C1 segment of cervical spinal cord (tissue), 14 donors: ENCODE data around the gene GCSH.

Source experiments
- DNase-seq, 14 donors: peaks; one replicate each; lab custom pipeline; 2025; lab: John Stamatoyannopoulos, UW

GCSH gene

DNA sequence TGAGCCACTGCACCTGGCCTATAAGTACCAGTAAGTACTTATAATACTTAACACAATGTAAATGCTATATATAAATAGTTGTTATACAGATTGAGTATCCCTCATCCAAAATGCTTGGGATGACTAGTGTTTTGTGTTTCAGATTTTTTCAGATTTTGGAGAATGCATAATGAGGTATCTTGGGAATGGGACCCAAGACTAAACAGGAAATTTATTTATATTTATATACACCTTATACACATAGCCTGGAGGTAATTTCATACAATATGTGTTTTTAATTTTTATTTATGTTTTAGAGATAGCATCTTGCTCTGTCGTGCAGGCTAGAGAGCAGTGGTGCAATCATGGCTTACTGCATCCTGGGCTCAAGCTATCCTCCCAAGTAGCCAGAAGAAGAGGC lies 9.8 kb upstream of the GCSH start:
- no peak for DNase-seq

DNA sequence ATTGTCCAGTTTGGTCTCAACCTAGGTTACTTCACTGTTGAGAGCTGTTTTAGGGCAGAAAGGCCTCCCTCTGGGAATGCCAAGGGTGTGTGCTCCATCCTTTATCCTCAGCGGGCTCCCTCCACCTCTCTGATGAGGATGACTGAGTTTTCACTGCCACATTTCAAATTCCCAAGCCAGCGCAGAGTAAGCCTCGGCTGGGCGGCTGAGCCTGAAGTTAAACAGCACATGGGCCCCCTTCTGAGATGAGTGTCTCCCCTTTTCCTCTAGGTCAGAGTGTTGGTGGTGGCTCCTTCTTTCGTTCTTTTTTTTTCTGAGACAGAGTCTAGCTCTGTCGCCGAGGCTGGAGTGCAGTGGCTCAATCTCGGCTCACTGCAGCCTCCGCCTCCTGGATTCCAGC lies 5.5 kb upstream of the GCSH start:
- no peak for DNase-seq

DNA sequence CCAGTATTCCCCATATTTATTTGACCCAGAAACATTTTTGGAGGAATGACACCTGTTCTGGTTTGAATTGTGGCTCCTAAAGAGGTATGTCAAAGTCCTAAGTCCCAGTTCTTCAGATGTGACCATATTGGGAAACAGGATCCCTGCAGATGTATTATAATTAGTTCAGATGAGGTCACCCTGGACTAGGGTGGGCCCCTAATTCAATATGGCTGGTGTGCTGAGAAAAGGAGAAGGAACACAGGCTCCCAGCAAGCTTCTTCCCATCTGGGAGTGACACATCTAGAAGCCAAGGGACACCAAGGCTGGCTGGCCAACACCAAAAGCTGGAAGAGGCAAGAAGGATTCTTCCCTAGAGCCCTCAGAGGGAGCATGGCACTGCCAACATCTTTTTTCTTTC lies 3.8 kb upstream of the GCSH start:
- DNase-seq = no peak

DNA sequence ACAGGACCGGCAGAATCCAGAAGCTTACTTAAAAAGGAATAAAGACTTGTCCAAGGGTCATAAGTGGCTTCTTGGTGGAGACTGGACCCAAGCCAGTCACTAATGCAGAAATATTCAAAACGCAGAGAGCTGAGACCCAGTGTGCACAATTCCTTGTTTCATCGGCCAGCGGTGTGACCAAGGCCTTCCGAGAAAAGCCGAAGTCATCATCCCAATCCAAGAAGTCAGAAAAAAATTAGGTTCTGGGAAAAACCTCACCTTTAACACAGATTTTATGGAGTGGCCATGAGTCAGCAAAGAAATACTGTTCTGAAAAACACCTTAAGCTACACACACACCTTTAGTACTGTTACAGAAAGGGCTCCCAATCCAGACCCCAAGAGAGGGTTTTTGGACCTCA lies 1.0 kb upstream of the GCSH start:
- DNase-seq = no peak

DNA sequence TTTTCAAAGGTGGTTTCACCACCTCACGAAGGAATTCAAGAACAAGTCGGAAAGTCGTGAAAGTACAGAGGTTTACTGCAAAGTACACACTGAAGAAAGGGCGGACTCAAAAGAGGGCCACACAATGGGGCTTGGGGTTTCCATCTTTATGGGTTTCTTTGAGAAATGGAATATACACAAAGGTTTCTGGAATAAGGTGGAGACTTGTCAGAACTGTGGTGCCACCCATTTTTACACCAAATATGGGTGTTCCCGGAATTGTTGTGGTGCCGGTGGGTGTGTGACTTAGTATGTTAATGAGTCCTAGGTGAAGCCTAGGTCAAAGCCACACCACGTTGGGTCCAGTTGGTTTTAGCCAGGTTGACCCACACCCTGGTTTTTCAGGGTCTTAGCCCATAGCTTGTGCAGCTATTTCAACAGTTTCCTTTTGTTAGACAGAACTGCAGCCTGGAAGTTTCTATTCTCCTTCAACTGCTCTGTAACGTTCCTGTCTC lies 567 bp upstream of the GCSH start:
- no peak for DNase-seq

DNA sequence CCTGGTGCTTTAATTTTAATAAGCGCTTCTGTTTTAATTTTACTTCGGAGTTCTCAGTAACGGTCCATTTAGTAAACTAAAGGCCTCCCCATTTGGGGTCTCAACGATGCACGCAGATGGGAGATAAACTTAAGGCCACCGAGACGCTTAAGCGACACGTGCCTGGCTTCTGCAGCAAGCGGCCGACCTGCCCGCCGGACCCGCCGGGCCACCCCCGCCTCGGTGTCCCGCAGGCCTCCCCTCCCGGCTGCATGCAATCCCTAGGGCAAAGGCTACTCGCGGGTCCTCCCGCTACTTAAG lies 592 bp downstream of the GCSH start:
- DNase-seq = peak in 2 of 14 donors; percentile 57 to 65

DNA sequence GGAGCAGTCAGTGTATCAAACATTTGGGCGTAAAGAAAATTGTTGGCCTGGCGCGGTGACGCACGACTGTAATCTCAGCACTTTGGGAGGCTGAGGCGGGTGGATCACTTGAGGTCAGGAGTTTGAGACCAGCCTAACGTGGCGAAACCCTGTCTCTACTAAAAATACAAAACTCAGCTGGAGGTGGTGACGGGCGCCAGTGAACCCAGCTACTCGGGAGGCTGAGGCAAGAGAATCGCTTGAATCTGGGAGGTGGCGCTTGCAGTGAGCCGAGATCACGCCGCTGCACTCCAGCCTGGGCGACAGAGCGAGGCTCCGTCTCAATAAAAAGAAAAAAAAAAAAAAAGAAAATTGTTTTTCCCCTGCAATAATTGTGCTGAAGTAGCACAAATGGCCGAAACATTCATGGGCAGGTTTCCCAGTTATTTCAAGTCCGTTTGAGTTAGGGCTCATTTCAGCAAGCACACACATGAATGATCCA lies 1.4 kb downstream of the GCSH start:
- no peak for DNase-seq

DNA sequence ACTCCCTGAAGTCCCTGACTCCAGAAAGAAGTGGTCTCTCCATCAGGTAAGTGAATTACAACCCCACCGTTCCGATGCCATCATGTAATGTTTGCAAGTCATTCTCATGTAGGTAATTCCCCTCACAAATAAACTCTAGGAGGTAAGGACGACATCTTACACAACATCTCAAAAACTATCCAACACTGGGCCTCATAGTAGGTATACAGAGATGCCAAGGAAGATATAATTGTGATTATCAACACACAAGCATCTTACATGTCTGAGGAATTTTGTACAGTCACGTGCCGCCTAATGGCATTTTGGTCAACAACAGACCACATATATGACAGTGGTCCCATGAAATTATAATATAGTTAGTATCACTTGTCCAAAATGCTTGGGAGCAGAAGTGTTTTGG lies 7.4 kb downstream of the GCSH start:
- no peak for DNase-seq

DNA sequence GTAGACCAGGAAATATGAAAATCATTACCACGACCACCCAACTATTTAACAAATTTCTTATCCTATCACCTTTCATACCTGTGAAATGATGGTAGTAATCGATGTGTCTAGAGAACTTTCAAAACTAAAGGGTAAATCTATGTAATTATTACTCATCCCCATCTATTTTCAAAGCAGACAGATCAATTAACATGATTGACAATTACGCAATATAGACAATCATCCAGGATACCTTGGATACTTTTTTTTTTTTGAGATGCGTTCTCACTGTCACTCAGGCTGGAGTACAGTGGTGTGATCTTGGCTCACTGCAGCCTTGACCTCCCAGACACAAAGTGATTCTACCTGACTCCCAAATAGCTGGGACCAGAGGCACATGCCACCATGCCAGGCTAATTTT lies 15.2 kb downstream of the GCSH start:
- DNase-seq = no peak

DNA sequence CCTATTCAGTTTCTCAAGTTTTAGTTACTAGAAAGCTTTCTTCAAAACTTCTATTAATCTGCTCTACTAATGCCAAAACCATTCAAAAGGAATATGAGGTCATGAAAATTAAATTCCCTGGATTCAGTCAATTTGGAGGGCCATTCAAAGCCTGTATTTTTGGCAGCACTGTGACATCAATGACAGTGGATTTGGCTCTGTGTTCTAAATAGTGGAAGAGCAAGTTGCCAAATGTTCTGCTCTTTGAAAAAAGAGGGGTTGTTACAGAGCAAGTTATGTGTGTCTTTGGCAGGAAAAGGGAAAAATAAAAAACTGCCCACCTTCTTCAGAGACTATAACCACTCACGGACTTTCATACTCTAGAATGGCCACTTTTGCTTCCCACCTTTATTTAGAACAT lies 16.0 kb downstream of the GCSH start:
- peak in 1 of 14 donors; percentile 9 for DNase-seq

DNA sequence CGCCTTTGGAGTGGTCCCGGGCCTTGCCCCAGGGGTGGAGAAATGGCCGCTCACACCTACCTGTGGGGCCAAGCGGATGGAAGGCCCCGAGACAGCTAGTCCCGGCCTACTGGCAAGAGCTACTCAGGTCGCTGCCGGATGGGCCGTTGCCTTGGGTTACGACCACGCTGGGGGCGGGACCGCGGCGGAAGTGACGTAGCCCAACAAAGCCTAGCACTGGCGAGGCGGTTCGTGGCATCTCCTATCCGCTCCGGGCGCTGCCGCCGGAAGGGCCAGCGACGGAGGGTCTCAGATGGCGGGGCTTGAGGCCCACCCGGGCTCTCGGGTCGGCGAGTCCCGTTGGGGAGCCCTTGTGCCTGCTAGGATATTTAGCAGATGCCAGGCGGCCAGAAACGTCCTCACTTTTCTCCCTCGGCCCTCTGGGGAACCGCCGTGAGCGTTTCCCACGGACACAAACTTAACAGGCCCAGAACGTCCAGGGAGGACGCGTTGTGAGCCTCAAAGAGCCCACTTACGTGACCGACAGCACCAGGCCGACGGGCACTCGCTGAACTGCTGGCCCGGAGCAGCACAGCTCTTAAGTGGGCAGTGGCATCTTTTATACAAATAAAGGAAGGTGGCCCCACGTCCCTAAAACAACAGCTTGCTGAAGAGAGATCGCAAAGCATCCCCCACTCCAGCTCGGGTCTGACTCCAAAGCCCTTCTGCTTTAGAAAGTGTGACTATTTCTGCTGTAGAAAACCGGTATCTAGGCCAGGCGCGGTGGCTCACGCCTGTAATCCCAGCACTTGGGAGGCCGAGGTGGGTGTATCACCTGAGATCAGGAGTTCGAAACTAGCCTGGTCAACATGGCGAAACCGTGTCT lies 18.9 kb downstream of the GCSH start, which contains the start of gene C16orf46:
Gene C16orf46 (minus strand): TSS at position 163 of the 865 bp plus-strand sequence. CDS start 13,283 bp downstream, outside the sequence.
- DNase-seq = peak; percentile 87 to 100 (median 98)

DNA sequence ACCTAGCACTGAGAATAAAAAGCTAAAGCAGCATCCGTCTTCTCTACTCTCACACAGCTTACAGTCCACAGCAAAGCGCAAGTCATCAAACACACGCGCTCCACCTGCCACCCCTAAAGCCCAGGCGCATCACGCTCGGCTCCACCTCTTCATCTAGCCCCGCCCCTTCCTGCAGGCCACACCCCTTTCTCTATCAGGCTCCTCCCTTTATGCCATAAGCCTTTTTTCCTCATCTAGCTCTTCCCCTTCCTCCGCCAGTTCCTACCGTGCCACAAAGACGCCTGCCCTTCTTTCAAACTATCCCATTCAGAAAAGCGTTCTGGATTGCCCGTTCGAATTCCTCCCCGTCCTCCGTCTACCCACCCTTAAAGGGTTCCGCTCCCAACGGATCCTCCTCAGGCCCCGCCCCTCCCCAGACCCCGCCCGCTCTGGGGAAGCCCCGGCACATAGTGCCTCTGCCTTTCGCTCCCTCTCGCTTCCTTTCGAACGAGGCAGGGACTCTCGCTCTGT lies 19.6 kb downstream of the GCSH start:
- peak in 13 of 14 donors; percentile 87 to 100 (median 98) for DNase-seq

DNA sequence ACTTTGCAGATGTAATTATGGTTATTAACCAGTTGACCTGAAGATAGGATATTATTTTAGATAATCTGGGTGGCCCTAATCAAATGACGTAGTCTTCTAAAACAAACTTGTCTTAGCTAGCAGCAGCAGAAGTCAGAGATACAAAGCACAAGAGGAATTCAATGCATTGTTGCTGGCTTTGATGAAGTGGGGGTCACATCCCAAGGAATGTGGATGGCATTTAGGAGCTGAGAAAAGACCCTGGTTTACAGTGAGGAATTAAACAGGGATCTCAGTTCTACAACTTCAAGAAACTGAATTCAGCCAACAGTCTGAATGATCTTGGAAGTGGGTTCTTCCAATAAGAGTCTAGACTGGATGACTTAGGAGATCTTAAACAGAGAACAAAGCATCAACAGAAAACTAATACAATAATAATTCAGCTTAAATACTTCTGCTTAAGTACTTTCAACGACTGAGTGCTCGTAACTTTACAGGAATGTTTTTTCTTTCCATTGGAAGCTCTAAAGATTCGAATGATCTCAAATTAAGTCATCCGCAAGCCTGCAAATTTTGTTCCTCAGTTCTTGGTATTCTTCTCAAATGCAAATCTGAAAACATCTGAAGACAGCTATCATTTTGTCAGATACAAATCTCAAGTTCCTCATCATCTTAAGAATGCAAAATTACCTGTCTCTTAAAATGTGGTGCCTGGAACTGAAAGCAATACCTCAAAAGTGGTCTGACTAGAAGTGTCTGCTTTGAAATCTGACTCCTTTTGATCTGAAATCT lies 22.4 kb downstream of the GCSH start:
- DNase-seq = no peak

- DNase-seq = no peak
Observed at GRCh38 chr16:81071805-81072204, 24.4 kb downstream of the GCSH start.

- DNase-seq = no peak
Observed at GRCh38 chr16:81070979-81071378, 25.2 kb downstream of the GCSH start.

DNA sequence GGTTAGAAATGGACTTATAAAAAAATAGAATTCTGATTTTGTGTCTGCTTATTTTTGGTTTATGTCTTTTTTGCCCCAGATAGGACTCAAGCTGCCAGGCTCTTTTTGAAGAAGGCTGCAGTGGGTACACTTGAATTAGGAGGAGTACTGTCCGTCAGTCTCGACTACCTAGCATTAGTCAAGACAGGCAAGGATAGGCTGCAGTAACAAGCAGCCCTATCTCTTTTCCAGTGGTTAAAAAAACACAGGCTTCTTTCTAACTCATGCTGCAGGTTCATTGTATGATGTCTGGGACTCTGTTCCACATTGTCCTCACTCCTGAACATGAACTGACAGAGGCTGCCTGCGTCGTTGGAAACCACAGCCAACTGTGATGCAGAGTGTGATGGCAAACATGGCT lies 27.1 kb downstream of the GCSH start:
- no peak for DNase-seq

DNA sequence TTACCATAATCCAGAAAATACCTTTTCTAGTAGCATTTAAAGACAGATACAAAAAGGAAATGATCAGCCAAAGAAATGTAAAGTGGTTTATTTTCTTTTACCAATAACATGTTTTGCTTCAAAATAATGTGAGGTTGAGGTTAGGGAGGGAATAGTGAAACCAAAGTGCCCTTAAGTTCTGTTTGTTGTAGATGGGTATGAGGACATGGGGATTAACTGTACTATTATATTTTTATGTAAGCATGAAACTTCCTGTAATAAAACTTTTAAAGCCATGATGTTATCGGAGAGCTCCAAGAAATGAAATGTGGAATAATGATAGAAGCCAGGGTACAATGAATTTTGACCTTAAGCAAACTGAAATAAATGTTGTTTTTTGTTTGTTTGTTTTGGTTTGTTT lies 29.0 kb downstream of the GCSH start:
- DNase-seq = no peak

GRCh38 chr16:81066681-81067080 lies 29.5 kb downstream of the GCSH start:
- no peak for DNase-seq

GRCh38 chr16:81061871-81062608 lies 34.2 kb downstream of the GCSH start:
- no peak for DNase-seq

GRCh38 chr16:81061307-81061640 lies 34.9 kb downstream of the GCSH start:
- DNase-seq = peak in 1 of 14 donors; percentile 37

DNA sequence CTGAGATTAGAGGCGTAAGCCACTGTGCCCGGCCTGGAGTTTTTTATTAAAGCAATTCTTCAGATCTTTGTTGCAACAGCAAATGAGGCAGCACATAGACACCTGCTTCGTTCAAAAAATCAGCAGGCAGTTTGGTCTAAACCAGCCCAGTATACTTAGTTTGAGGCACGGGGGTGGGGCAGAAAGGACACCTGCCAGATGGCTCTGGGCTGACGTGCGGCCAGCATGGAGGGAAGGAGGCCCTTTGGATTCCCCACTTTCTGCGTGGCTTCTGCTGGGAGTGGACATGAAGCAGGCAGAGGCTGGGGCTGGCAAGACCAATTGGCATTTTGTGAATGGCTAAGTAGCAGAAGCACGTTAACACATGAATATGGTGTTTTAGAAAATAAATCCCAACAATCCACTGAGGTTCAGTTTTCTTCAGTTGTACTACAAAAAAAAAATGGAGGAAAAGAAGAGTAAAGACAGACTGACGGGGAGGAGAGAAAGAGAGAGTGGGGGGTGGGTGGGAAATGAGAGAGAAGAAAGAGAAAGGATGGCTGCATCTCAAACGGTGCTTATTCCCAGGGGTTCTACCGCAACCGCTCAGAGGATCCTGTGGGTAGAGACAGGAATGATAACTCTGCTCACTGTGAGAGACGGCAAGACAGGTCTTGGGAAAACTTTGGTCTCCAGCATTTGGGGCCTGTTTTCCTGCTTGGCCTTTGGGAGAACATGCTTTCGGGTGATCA lies 35.5 kb downstream of the GCSH start:
- DNase-seq = peak in 1 of 14 donors; percentile 43
